ENCODE measurements around the gene CYP4V2.

Gene CYP4V2

DNA sequence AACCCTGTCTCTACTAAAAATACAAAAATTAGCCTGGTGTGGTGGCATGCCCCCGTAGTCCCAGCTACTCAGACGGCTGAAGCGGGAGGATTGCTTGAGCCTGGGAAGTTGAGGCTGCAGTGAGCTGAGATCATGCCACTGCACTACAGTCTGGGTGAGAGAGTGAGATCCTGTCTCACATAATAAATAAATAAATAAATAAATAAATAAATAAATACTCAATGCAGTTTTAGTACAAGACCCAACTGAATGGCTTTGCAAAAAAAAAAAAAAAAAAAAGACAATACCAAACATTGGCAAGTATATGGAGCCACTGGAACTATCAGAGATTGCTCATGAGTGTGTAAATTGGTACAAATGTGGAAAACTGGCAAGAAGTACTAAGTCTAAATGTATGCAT is 3.3 kb upstream of the CYP4V2 start:
- no peak overlapping the region for H3K4me3 ChIP-seq (ENCODE audit: low read depth, low read length)

DNA sequence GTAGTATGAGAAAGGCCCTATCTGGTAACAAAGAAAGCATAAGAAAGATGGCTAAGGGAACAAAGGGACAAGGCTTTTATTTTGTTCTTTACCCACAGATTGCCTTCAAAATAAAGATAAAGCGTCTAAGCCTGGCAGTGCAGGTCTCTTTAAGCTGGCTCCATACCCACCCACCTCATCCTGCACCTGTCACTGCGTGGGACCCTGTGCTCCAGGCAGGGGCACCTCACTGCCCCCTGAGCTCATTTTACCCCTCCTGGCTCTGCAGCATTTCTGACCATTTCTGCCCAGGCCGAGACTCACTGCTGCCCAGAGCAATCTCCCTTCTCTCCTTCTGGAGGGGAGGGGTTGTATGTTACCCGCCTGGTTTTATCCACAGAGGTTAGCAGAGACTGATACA is 1.7 kb upstream of the CYP4V2 start:
- no peak overlapping the region for H3K4me3 ChIP-seq (ENCODE audit: low read depth, low read length)

DNA sequence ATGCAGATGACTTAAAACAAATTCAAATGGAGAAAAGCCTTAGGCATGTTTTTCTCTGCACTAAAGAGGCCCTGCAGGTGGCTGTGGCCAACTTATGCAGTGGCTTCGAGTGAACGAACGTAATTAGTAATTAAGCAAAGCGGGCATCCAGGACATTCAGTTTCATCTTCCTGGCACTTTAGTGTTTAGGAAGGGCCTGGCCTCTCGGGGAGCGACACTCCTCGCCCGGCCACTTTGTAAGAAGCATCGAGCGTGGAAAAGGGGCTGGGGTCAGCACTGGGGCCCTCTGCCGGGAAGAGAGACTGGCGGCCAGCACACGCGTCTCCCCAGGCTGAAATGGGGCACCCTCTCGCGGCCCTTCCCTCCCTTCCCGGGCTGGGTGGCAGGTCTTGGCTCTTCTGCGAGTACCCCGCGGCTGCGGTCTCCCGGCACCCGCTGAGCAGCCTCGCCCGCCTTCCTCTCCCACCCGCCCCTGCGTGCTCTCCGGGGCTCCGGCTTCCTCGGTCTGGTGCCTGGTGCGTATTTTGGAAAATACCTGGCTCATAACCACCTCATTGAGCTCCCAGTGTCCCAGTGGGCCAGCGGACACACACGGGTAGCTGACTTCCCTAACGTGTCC is 677 bp upstream of the CYP4V2 start:
- H3K4me3 ChIP-seq (ENCODE audit: low read depth, low read length) = peak overlapping the region; percentile 88

- peak overlapping the region; percentile 88 for H3K4me3 ChIP-seq (ENCODE audit: low read depth, low read length)
These were observed 772 bp downstream of the CYP4V2 start for GRCh38 chr4:186192066-186192612.

DNA sequence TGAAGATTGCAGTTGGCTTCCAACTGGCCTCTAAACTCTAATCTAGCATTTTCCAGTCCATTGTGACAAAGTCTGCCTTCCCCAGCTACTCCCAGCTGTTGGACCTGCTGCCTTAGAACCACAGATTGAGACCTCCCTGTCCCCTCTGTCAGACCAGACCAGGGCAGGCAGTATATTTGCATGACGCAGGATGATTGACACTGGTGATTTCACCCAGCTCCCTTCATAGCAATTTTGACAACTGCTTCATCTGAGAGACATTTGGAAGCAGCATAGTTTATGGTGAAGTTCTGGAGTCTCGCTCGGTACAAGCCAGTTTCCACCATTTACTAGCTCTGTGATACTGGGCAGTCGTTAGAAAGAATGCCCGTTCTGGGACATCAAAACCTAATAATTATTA is 2.5 kb downstream of the CYP4V2 start:
- H3K4me3 ChIP-seq (ENCODE audit: low read depth, low read length) = no peak overlapping the region

- no peak overlapping the region for H3K4me3 ChIP-seq (ENCODE audit: low read depth, low read length)
These were observed 4.7 kb downstream of the CYP4V2 start for GRCh38 chr4:186196063-186196462.

DNA sequence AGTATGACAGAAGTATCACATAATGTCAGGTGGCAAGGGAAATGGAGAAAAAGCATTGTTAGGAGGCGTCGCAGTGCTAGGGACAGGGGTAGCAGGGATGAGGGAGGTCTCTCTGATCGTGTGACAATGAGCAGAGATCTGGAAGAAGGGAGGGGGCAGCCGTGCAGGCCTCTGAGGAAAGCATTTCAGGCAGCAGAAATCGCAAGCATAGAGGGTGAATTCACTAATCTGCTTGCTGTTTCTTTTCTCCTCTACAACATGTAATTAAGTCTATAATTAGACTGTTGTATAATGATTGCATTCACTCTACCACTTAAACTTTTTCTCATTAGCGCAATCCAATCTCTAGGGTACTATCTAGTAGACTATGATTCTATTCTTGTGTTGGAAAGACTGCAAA is 9.1 kb downstream of the CYP4V2 start:
- no peak overlapping the region for H3K4me3 ChIP-seq (ENCODE audit: low read depth, low read length)

GRCh38 chr4:186201010-186201409 is 9.6 kb downstream of the CYP4V2 start:
- no peak overlapping the region for H3K4me3 ChIP-seq (ENCODE audit: low read depth, low read length)

- H3K4me3 ChIP-seq (ENCODE audit: low read depth, low read length) = no peak overlapping the region
These were observed 10.3 kb downstream of the CYP4V2 start for GRCh38 chr4:186201535-186202230.

- H3K4me3 ChIP-seq (ENCODE audit: low read depth, low read length) = no peak overlapping the region
These were observed 11.2 kb downstream of the CYP4V2 start for GRCh38 chr4:186202490-186203140.

GRCh38 chr4:186203406-186203805 is 12.0 kb downstream of the CYP4V2 start:
- H3K4me3 ChIP-seq (ENCODE audit: low read depth, low read length) = no peak overlapping the region

- no peak overlapping the region for H3K4me3 ChIP-seq (ENCODE audit: low read depth, low read length)
These were observed 12.8 kb downstream of the CYP4V2 start for GRCh38 chr4:186204103-186204559.

DNA sequence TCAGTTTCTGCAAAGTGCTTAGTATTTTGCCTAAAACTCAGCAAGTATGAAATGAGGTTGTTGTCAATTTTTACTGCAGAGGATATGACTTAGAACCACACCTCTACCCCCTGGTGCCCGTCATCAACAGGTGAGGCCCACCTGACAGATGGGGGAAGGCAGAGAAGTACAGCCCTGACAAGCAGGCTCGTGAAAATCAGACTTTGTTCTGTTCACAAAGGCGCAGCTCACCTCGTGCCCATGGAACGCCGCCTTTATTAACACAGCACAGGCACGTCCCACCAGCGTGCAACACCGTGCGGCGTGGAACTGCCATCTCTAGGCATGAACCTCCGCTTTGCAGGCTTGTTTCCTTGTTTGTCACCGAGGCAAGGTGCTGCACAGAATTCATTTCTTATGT is 13.3 kb downstream of the CYP4V2 start:
- no peak overlapping the region for H3K4me3 ChIP-seq (ENCODE audit: low read depth, low read length)

- no peak overlapping the region for H3K4me3 ChIP-seq (ENCODE audit: low read depth, low read length)
These were observed 13.8 kb downstream of the CYP4V2 start for GRCh38 chr4:186205156-186205555.

DNA sequence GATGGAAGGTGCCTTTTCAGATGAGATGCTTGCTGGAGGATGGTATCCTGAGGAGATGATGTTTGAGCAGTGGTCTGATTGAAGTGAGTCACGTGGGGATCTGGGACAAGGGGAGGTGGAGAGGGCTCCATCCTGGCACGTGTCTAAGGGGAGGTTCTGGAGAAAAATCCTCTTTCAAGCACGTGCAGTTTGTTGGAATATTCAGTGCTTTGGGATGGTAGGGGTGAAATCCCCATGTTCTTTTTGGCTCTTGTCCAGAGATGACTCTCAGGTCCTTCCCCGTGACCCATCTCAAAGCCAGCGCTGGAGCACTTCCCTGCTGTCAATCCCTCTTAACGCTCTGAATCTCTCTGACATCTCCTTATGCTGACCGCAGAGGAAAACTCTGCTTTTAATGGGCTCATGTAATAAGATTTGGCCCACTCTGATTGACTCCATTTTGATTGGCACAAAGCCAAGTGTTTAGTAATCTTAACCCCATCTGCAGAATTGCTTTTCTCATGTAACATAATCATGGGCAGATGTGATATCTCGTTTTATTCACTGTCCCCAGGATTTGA is 25.2 kb downstream of the CYP4V2 start:
- no peak overlapping the region for H3K4me3 ChIP-seq (ENCODE audit: low read depth, low read length)

GRCh38 chr4:186217733-186218293 is 26.4 kb downstream of the CYP4V2 start:
- H3K4me3 ChIP-seq (ENCODE audit: low read depth, low read length) = no peak overlapping the region

- no peak overlapping the region for H3K4me3 ChIP-seq (ENCODE audit: low read depth, low read length)
These were observed 30.3 kb downstream of the CYP4V2 start for GRCh38 chr4:186221624-186222023.

DNA sequence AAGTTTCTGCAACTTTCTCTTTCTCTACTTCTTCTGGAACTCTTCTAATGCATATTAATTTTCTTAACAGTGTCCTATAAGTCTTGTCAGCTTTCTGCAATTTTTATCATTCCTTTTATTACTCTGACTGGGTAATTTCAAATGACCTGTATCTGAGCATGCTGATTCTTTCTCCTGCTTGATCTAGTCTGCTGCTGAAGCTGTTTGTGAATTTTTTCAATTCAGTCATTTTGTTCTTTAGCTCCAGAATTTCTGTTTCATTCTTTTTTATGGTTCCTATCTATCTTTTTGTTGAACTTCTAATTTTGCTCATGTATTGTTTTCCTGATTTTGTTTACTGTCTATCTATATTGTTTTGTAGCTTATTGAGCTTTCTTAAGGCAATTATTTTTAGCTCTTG is 34.5 kb downstream of the CYP4V2 start:
- H3K4me3 ChIP-seq (ENCODE audit: low read depth, low read length) = no peak overlapping the region

- H3K4me3 ChIP-seq (ENCODE audit: low read depth, low read length) = no peak overlapping the region
These were observed 35.3 kb downstream of the CYP4V2 start for GRCh38 chr4:186226521-186227189.

DNA sequence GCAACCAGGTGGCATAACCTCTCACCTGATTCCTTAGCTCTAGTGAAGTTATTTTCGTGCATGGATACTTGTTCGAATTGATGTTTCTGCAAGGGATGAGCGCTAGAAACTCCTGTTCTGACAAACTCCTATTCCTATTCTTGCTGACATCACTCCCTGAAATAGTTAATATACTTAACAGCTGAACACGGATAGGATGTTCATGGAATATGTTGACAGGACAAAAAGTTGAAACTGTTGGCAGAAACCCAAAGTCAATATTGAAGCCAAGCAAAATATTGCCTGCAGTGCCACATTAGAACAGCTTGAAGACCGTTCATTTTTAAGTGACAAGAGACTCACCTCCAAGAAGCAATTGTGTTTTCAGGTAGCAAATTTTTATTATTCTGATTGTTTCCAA is 35.9 kb downstream of the CYP4V2 start, which contains the start of gene KLKB1:
Gene KLKB1 (plus strand): TSS at position 287 of the 400 bp plus-strand sequence. CDS start 689 bp downstream, outside the sequence.
- H3K4me3 ChIP-seq (ENCODE audit: low read depth, low read length) = no peak within 1 kb of the TSS

All from iPS-11a (cell line).